GM21381 (cell line): ENCODE data around the gene POLA1.
"Not testable (repeated sequence)": the region's sequence is repeated elsewhere in the genome, so short reads cannot be mapped to it uniquely, and the experiment has no call there.

Experiments
- ATAC-seq: cut with Tn5 transposase; IDR thresholded peaks from one replicate; pipeline ENCODE4 v1.9.1; 2021; ENCODE audit warnings: mild to moderate bottlenecking, moderate library complexity; ENCODE audit not compliant: unreplicated experiment

The POLA1 gene, protein sequence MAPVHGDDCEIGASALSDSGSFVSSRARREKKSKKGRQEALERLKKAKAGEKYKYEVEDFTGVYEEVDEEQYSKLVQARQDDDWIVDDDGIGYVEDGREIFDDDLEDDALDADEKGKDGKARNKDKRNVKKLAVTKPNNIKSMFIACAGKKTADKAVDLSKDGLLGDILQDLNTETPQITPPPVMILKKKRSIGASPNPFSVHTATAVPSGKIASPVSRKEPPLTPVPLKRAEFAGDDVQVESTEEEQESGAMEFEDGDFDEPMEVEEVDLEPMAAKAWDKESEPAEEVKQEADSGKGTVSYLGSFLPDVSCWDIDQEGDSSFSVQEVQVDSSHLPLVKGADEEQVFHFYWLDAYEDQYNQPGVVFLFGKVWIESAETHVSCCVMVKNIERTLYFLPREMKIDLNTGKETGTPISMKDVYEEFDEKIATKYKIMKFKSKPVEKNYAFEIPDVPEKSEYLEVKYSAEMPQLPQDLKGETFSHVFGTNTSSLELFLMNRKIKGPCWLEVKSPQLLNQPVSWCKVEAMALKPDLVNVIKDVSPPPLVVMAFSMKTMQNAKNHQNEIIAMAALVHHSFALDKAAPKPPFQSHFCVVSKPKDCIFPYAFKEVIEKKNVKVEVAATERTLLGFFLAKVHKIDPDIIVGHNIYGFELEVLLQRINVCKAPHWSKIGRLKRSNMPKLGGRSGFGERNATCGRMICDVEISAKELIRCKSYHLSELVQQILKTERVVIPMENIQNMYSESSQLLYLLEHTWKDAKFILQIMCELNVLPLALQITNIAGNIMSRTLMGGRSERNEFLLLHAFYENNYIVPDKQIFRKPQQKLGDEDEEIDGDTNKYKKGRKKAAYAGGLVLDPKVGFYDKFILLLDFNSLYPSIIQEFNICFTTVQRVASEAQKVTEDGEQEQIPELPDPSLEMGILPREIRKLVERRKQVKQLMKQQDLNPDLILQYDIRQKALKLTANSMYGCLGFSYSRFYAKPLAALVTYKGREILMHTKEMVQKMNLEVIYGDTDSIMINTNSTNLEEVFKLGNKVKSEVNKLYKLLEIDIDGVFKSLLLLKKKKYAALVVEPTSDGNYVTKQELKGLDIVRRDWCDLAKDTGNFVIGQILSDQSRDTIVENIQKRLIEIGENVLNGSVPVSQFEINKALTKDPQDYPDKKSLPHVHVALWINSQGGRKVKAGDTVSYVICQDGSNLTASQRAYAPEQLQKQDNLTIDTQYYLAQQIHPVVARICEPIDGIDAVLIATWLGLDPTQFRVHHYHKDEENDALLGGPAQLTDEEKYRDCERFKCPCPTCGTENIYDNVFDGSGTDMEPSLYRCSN (N-terminal part only)

DNA sequence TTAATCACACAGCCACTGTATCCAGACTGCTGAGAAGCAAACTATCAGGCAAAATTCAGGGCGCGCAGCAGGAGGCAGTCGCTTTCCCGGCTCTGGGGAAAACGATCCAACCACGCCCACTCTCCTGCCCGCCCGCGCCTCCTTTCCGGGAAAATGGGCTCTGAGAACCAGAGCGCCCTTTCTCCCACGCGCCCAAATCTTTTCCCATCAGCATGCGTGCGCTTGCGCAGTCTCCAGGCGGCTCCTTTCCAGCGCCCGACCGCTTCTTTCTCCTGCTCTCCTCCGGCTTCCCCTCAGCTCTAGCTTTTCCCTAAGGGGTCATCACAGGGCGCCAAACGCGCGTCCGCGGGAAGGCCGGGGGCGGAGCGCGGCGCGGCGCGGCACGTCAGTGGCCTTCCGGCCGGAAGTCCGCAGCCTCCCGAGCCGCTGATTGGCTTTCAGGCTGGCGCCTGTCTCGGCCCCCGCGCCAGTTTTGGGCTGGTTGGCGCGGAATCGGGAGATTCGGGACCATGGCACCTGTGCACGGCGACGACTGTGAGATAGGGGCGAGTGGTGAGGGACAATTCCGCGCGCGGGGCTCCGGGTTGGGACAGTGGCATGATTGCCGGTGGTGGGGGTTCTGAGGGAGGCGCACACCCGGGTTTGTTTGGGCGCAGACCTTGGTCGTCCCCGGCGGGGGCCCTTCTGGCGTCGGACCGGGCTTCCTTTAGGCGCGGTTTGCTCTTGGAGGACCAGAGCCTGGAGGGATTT lies at the start of gene POLA1:
POLA1 (plus strand) TSS at position 466 of the 750 bp plus-strand sequence; CDS start at position 510, 44 bp downstream.
- ATAC-seq: peak; percentile 98

DNA sequence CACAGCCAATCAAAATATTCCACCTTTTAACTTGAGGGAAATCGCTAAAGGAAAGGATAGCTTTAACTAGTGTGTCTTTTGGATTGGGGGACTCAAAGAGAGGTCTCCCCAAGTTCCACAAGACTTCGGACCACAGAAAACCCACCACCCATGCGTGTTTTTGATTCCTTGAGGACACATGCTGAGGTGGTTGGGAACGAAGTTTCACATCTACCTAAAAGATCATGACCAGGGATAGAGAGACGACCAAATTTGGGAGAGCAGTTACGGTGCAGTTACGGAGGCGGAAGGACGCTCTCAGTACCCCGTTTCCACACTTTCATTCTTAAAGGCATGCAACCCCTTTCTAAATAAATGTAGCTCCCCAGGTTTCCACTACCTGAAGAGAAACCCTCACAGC lies 47.7 kb upstream of the POLA1 start:
- ATAC-seq: no peak

DNA sequence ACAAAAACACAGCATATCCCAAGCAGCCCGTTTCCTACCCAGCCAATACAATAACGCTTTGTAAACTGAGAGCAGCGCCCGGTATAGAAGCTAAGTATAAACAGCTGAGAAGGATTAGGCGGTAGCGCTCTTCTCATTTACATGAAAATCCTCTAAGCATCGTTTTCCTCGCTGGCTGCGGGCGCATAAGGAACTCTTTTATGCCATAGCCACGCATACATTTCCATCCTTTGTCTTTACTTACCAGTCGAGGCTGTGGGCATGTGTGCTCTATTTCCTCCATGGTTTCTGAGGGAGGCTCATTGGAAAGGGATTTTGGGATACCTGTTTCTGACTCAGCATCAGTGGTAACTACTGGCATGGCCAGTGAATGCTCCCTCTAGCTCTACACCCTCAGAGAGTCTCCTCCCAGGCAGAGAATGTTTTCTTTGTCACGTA lies 47.0 kb upstream of the POLA1 start:
- peak; percentile 17 for ATAC-seq

DNA sequence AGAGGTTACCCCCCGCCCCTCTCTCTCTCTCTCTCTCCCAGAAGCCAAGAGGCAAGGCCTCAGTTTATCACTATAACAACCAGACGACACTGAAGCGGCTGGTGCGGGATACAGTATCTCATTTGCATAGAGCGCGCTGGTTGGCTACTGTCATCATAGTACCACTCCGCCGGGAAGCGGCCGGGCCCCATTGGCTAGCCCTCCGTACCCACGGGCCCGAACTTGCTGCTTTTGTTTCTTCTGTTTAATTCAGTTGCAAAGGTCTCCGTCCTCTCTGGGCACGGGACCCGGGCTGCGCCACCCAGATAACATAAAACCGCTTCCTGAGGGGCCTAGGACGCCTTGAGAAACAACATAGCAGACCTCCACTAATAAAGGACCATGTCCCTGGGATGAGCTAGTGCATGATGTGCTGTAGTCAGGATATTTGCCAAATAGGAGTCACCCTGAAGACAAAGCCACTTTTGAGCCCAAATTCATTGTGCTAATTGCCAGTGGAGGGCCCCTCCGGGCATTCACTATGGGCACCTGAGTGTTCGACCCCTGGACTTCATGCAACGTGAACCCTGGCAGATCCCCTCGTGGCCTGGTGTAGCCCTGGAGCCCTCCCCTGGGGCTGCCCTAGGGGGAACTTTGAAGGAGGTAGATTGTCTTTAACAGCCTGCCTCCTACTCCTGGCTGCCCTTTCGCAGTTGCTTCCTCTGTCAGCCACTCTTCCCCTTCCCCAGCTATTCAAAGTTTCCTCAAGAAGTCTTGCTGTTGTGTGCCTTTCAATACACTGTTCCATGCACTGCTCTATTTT lies 46.3 kb upstream of the POLA1 start, which contains the start of gene PCYT1B:
PCYT1B (minus strand) TSS at position 91 of the 802 bp plus-strand sequence. CDS start 242 bp downstream, outside the sequence.
- peak; percentile 83 for ATAC-seq

DNA sequence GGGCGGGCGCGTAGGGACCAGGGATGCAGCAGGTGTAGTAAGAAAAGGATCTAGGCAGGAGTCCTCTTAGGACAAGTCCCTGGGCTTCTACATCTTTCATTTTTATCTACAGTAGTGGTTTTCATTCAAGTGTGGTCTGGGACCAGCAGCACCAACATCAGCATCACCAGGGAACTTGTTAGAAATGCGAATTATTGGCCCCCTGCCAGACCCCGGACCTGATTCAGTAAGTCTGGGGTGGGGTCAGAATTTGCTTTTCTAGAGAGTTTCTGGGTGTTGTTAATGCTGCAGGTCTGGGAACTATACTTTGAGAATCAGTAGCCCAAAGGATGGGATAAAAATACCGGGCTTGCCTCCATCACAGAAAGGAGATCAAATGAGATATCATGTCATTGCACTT lies 45.2 kb upstream of the POLA1 start:
- ATAC-seq: no peak

DNA sequence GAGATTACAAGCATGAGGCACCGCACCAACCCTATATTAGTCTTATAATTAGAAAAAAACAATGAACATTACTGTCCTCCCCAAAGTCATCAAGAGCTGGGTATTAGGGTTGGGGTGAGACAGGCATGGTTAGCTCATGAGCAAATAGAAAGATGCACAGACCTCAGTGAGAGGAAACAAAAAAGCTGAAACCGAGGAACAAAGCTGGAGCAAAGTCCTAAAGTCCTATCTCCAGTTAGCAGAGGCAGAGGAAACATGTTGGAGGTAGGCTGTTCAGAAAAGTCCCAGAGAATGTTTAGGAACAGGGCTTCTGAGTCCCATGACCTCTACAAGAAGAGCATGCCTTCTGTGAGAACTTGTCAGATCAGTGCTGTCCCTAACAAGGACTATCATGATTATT lies 41.9 kb upstream of the POLA1 start:
- ATAC-seq: no peak

DNA sequence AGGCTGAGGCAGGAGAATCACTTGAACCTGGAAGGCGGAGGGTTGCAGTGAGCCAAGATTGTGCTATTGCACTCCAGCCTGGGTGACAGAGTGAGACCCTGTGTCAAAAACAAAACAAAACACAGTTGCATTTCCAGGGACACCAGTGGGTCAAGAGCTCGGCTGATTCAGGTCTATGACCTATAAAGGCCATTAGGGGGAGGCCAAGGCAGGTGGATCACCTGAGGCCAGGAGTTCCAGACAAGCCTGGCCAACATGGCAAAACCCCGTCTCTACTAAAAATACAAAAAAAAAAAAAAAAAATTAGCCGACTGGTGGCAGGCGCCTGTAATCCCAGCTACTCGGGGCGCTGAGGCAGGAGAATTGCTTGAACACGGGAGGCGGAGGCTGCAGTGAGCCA lies 38.0 kb upstream of the POLA1 start:
- ATAC-seq: not testable (repeated sequence)

DNA sequence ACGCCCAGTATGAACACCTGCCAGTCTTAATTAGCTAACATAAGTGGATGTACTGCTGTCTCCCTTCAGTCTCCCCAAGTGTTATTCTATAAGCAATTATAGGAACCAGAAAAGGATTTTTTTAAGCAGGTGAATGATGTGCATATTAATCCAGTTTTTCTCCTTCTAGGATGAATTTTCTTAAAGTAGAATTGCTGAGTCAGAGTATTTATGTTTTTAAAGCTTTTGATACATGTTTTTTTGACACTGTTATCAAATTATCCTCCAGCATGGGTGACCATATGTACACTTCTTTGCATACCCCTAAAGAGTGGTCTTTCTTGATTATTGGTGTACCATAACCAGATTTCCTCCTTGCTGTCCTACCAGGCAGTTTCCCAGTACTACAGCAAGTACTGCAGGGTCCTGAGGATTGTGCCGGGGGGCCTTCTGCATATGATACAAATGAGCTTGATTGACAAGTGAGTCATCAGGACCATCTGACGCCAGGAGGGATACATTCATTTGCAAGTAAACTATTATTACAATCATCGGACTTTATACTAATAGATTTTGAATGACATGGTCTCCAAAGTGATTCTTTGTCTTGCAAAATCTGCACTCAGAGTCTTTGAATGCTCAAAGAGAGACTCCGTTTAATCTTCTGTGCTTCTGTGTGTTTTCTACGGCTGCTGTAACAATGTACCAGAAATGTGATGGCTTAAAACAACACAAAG lies 35.9 kb upstream of the POLA1 start:
- no peak for ATAC-seq

DNA sequence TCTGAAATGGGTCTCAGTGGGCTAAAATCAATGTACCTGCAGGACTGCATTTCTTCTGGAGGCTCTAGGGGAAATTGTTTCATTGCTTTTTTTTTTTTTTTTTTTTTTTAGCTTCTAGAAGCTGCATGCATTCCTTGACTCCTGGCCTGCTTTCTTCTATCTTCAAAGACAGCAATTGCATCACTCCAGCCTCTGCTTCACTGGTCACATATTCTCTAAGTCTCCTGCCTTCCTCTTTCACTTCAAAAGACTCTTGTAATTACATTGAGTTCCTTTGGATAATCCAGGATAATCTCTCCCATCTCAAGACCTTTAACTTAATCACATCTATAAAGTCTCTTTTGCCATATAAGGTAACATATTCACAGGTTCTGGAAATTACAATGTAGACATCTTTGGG lies 35.3 kb upstream of the POLA1 start:
- no peak for ATAC-seq

DNA sequence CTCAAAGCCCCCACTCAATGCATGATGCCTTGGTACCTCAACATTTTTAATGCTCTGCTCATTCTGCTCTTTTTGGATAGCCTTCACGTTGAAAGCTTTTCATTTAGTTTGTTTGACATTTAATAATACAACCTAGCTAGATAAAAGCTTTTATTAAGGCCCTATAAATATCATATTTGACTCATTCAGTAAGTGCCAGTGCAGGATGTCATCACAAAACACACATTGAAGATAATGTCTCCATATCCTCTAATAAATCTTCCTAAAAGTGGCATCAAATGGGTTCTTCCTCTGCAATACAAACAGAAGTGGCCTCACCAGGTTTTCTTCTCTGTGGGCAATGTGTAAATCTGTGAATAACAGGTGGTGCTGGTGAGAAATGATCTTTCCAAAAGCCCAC lies 34.6 kb upstream of the POLA1 start:
- ATAC-seq: no peak

DNA sequence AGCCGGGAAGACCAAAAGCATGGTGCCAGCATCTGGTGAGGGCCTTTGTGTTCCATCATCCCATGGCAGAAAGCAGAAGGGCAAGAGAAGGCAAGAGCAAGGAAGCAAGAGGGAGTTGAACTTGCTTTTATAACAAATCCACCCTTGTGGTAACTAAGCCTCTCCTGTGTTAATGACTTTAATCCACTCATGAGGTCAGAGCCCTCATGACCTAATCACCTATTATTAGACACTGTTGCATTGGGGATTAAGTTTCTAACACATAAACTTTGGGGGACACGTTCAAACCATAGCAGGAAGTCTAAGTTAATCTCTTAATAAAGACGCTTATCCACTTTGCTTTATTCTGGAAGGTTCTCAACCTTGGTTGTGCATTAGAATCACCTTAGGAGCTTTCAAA lies 34.1 kb upstream of the POLA1 start:
- no peak for ATAC-seq

DNA sequence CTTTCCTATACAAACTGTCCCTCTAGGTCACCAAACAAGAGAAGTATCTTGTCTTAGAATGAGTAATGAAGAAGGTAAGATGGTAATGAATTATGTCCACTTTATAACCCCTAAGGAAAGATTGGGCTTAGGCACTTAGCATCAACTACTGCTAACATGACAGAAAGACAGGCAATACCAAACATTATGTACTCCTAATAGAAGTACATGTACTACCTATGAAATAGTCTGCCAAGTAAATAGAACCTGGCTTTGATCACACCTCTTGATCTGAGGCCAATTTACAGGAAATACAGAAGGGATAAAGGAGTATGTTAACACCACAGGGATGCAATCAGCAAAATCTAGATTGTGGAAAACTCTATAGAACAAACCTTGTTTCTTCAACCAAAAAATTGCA lies 32.4 kb upstream of the POLA1 start:
- ATAC-seq: no peak

DNA sequence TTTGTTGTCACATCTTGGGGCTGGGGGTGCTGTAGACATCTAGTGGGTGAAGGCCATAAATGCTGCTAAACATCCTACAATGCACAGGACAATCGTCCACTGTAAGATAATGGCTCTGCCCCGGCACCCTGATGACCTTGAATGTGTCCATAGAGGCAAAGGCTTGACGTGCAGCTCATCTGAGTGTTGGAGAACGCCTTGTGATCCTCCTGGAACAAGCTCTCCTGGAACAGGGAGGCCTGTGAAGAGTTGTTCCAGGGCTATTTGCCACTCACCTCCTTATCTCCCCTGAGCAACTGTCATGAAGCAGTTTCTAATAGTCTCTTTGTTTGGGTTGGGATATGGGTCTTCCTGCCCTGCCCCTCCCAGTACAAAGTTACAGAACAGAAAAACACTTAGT lies 31.4 kb upstream of the POLA1 start:
- no peak for ATAC-seq

DNA sequence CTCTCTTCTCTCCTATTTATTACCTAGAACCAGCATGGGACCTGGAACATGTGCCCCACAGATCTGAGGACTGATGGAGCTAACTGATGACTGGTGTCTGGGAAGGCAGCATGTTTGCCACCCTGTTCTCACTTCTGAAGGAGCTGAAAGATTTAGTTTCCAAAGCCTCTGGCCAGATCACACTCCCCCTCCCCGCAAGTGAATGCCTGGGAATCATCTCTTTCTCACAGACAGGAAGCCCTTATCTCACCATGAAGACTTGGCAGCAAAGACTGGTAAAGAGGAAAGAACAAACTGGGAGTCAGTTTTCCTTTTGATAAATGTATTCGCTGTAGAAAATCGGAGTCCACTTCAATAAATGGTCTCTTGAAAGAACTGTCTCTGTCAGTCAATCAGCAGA lies 25.6 kb upstream of the POLA1 start:
- no peak for ATAC-seq

DNA sequence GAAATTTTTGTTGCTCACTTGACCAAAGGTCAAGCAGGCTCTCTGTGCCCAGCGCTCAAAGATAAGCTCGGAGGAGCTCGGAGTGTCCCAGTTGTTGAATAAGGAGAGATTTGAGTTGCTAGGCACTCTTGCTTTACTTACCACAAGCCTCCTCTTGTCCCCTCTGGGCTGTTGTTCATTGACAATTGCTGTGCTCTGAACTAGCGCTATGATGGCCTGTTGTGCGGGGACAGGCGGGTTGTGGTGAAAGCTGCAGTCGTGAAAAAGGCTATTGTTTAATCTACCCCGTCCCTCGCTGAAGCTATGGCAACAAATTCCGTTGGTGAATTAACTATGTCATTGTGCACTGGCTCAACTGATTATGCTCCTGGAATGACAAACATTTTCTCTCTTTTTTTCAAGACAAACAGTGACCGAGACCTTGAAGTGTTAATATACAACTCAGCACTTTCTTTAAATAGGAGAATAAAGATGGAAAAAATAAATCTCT lies 21.0 kb upstream of the POLA1 start:
- no peak for ATAC-seq

DNA sequence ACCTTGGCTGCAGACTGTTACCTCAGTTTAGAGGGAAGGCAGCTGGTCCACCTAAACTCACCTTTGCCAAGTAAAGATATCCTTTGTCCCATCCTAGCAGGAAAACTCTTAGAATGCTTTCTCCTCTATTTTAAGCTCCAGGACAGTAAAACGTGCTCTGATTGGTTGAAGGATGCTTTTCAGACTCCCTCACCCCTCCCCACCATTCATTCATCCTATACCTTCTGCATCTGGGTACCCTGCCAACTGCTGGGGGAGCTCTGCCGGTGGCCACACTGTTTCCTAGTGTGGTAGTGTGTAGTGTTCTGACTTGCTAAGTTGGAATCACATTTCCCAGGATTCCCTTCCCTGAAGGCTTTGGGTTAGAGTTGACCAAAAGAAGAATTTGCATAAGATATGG lies 20.3 kb upstream of the POLA1 start:
- no peak for ATAC-seq

DNA sequence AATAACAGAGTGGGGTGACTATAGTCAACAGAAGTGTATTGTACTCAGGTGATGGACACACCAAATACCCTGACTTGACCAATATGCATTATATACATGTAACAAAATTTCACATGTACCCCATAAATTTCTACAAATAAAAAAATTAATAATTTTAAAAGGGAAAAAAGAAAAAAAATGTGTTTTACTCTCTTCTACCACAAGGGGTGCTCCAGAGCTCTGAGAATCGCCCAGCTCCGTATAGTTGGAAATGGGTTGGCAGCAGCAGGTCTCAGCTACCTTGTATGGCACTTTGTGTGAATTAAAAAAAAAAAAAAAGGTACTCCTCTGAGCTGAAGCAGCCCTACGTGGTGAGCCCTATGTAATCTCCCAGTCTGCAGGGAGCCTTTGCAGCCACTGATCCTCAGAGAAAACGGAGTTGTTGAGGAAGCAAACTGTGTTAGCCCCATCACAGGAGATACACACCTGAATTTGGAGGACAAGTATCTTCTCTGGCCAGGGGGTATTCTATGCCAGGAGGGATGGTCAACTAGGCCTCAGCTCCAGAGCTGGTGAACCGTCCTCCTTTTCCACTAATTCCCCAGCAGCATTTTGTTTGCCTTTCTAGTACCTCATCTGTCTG lies 17.2 kb upstream of the POLA1 start:
- ATAC-seq: no peak
